ENCODE data around the gene ART5. TPM values are rescaled to one million over a fixed set of nuclear protein-coding genes. Genes with fewer than 3 reads are reported as not detected.
"Not testable (repeated sequence)": the region's sequence is repeated elsewhere in the genome, so short reads cannot be mapped to it uniquely, and the experiment has no call there.

Gene ART5
- total RNA-seq, 5 donors from 2014 or later (not counting 1 experiment from before 2014, with no cell fraction given): not detected

GRCh38 chr11:3591326-3591725, 50.5 kb downstream of the ART5 start:
- H3K9me3 ChIP-seq; H3K27ac ChIP-seq (ENCODE audit: low read length); H3K27me3 ChIP-seq (replicated peaks in 1 of 2; ENCODE audit: control insufficient read depth in 2 of 2, extremely low read depth in 1 of 2, insufficient read depth in 2 of 2, low read length in 1 of 2); POLR2A ChIA-PET; DNase-seq; H3K27ac Mint-ChIP-seq; H3K4me3 ChIP-seq (ENCODE audit: control insufficient read depth in 1 of 2, extremely low read depth in 1 of 2, low read length in 1 of 2); CTCF ChIA-PET; H3K36me3 ChIP-seq (ENCODE audit: control insufficient read depth in 2 of 2, extremely low read depth in 1 of 2, insufficient read depth in 1 of 2, low read length in 1 of 2); H3K4me3 Mint-ChIP-seq; H3K36me3 Mint-ChIP-seq; H3K4me1 Mint-ChIP-seq; H3K4me1 ChIP-seq (ENCODE audit: control insufficient read depth in 1 of 2, extremely low read depth in 1 of 2, insufficient read depth in 2 of 2, low read length in 2 of 2); H3K9me3 Mint-ChIP-seq; ATAC-seq (replicated peaks in 1 of 4): not testable (repeated sequence)
- whole genome bisulfite sequencing (ENCODE audit: insufficient coverage): 98% methylated on average over 10 of the region's 24 CpGs
- peaks cover 0 to 10% of the 10 kb centered on the region in 2 donors for H3K27me3 Mint-ChIP-seq

GRCh38 chr11:3590193-3590592, 51.6 kb downstream of the ART5 start:
- H3K4me1 Mint-ChIP-seq; H3K27ac Mint-ChIP-seq; H3K36me3 Mint-ChIP-seq; H3K9me3 ChIP-seq; H3K9me3 Mint-ChIP-seq; H3K4me3 ChIP-seq (ENCODE audit: control insufficient read depth in 1 of 2, extremely low read depth in 1 of 2, low read length in 1 of 2); H3K27me3 Mint-ChIP-seq; H3K4me1 ChIP-seq (ENCODE audit: control insufficient read depth in 1 of 2, extremely low read depth in 1 of 2, insufficient read depth in 2 of 2, low read length in 2 of 2); DNase-seq; POLR2A ChIA-PET; H3K27ac ChIP-seq (ENCODE audit: low read length); ATAC-seq (replicated peaks in 1 of 4); H3K4me3 Mint-ChIP-seq; H3K27me3 ChIP-seq (replicated peaks in 1 of 2; ENCODE audit: control insufficient read depth in 2 of 2, extremely low read depth in 1 of 2, insufficient read depth in 2 of 2, low read length in 1 of 2); H3K36me3 ChIP-seq (ENCODE audit: control insufficient read depth in 2 of 2, extremely low read depth in 1 of 2, insufficient read depth in 1 of 2, low read length in 1 of 2): not testable (repeated sequence)
- CTCF ChIA-PET: interaction anchor here in 1 of 2 donors (0.7 kb wide), 1 partner anchor 113 kb away, joined by 5 read pairs; no protein-coding TSS in a partner anchor
- WGBS (ENCODE audit: insufficient coverage): 100% methylated on average over 1 of the region's 2 CpGs

DNA sequence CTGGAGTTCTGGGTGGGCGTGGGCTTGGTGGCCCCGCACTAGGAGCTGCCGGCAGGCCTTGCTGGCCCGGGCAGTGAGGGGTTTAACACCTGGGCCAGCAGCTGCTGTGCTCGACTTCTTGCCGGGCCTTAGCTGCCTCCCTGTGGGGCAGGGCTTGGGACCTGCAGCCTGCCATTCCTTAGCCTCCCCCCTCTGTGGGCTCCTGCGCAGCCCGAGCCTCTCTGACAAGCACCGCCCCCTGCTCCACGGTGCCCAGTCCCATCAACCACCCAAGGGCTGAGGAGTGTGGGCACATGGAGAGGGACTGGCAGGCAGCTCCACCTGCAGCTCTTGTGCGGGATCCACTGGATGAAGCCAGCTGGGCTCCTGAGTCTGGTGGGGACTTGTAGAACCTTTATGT, 53.0 kb downstream of the ART5 start:
- H3K9me3 Mint-ChIP-seq; H3K36me3 ChIP-seq (ENCODE audit: control insufficient read depth in 2 of 2, extremely low read depth in 1 of 2, insufficient read depth in 1 of 2, low read length in 1 of 2); H3K9me3 ChIP-seq; DNase-seq; H3K4me1 Mint-ChIP-seq; H3K4me1 ChIP-seq (ENCODE audit: control insufficient read depth in 1 of 2, extremely low read depth in 1 of 2, insufficient read depth in 2 of 2, low read length in 2 of 2); H3K27ac ChIP-seq (ENCODE audit: low read length); H3K4me3 Mint-ChIP-seq; POLR2A ChIA-PET; ATAC-seq (replicated peaks in 1 of 4); H3K27ac Mint-ChIP-seq; CTCF ChIA-PET; H3K27me3 ChIP-seq (replicated peaks in 1 of 2; ENCODE audit: control insufficient read depth in 2 of 2, extremely low read depth in 1 of 2, insufficient read depth in 2 of 2, low read length in 1 of 2); H3K36me3 Mint-ChIP-seq; H3K4me3 ChIP-seq (ENCODE audit: control insufficient read depth in 1 of 2, extremely low read depth in 1 of 2, low read length in 1 of 2): not testable (repeated sequence)
- 91% methylated on average over 4 of the region's 11 CpGs for WGBS (ENCODE audit: insufficient coverage)
- peaks cover 8 to 14% of the 10 kb centered on the region in 2 donors for H3K27me3 Mint-ChIP-seq

Other genes starting within 250 kb of the ART5 start
- not detected for gene ART1, start 3.1 kb upstream of the ART5 start, total RNA-seq
- 1 to 10 TPM; 1.2 to 4.0 (median 2.4) TPM for gene CHRNA10, start 29.4 kb upstream of the ART5 start, total RNA-seq
- gene NUP98, start 155.6 kb upstream of the ART5 start, total RNA-seq: 100 to 1,000 TPM in 3 of 5 donors, 10 to 100 TPM in 2; 89.1 to 105 (median 102) TPM
- gene PGAP2, start 166.6 kb upstream of the ART5 start, total RNA-seq: 10 to 100 TPM; 22.5 to 28.2 (median 24.6) TPM
- gene RHOG, start 199.0 kb upstream of the ART5 start, total RNA-seq: 100 to 1,000 TPM in 4 of 5 donors, 10 to 100 TPM in 1; 88.1 to 108 (median 106) TPM
- 100 to 1,000 TPM in 2 of 5 donors, 10 to 100 TPM in 3; 87.6 to 139 (median 94.5) TPM for gene STIM1, start 213.7 kb upstream of the ART5 start, total RNA-seq

All from T-cell (primary cell).